ENCODE data around the gene UGT2A3.
"Not testable (repeated sequence)": the region's sequence is repeated elsewhere in the genome, so short reads cannot be mapped to it uniquely, and the experiment has no call there.

Gene UGT2A3

GRCh38 chr4:68929076-68929737 is 22.4 kb downstream of the UGT2A3 start:
- Histone ChIP-seq H3K27me3 (no peaks in the 10 kb centered on the region), H3K36me3 (no peaks in the 10 kb centered on the region), H3K9me3 (no peaks in the 10 kb centered on the region), H3K4me3 (ENCODE audit: low read depth in 1 of 2, low read length in 1 of 2) (no peak overlapping the region), H3K27ac (no peak overlapping the region), H3K4me1 (ENCODE audit: control insufficient read depth in 1 of 2, insufficient read depth in 1 of 2, low read depth in 1 of 2, low read length in 1 of 2) (no peaks in the 10 kb centered on the region)
- TF ChIP-seq CTCF (IDR thresholded peaks at IDR 0.05) = no peak

- TF ChIP-seq CTCF (IDR thresholded peaks at IDR 0.05) = no peak
Measured at GRCh38 chr4:68927165-68927564, 24.4 kb downstream of the UGT2A3 start.

GRCh38 chr4:68922202-68922601 is 29.4 kb downstream of the UGT2A3 start:
- not testable (repeated sequence) for H3K4me3 ChIP-seq (ENCODE audit: low read depth in 1 of 2, low read length in 1 of 2)

More at GRCh38 chr4:68927165-68927564, 24.4 kb downstream of the UGT2A3 start:
- H3K27ac ChIP-seq = no peak overlapping the region
- H3K36me3 ChIP-seq = no peaks in the 10 kb centered on the region
- H3K4me3 ChIP-seq (ENCODE audit: low read depth in 1 of 2, low read length in 1 of 2) = no peak overlapping the region
- no peaks in the 10 kb centered on the region for H3K27me3 ChIP-seq
- H3K9me3 ChIP-seq = no peaks in the 10 kb centered on the region
- H3K4me1 ChIP-seq (ENCODE audit: control insufficient read depth in 1 of 2, insufficient read depth in 1 of 2, low read depth in 1 of 2, low read length in 1 of 2) = no peaks in the 10 kb centered on the region

GRCh38 chr4:68921051-68921450 is 30.6 kb downstream of the UGT2A3 start:
- no peaks in the 10 kb centered on the region for H3K27me3 ChIP-seq
- H3K4me1 ChIP-seq (ENCODE audit: control insufficient read depth in 1 of 2, insufficient read depth in 1 of 2, low read depth in 1 of 2, low read length in 1 of 2) = no peaks in the 10 kb centered on the region
- H3K9me3 ChIP-seq = no peaks in the 10 kb centered on the region
- no peak overlapping the region for H3K27ac ChIP-seq
- H3K4me3 ChIP-seq (ENCODE audit: low read depth in 1 of 2, low read length in 1 of 2) = no peak overlapping the region
- no peak for TF ChIP-seq CTCF (IDR thresholded peaks at IDR 0.05)
- no peaks in the 10 kb centered on the region for H3K36me3 ChIP-seq

More at GRCh38 chr4:68922202-68922601, 29.4 kb downstream of the UGT2A3 start:
- H3K27ac ChIP-seq; H3K36me3 ChIP-seq; H3K9me3 ChIP-seq; H3K4me1 ChIP-seq (ENCODE audit: control insufficient read depth in 1 of 2, insufficient read depth in 1 of 2, low read depth in 1 of 2, low read length in 1 of 2); H3K27me3 ChIP-seq: not testable (repeated sequence)

- Histone ChIP-seq H3K27ac (no peak overlapping the region), H3K36me3 (no peaks in the 10 kb centered on the region), H3K27me3 (no peaks in the 10 kb centered on the region), H3K4me1 (ENCODE audit: control insufficient read depth in 1 of 2, insufficient read depth in 1 of 2, low read depth in 1 of 2, low read length in 1 of 2) (no peaks in the 10 kb centered on the region), H3K4me3 (ENCODE audit: low read depth in 1 of 2, low read length in 1 of 2) (no peak overlapping the region), H3K9me3 (no peaks in the 10 kb centered on the region)
- TF ChIP-seq CTCF (IDR thresholded peaks at IDR 0.05) = no peak
Measured at GRCh38 chr4:68917016-68917415, 34.6 kb downstream of the UGT2A3 start.

GRCh38 chr4:68912807-68913206 is 38.8 kb downstream of the UGT2A3 start:
- H3K27me3 ChIP-seq = no peaks in the 10 kb centered on the region
- H3K36me3 ChIP-seq = no peaks in the 10 kb centered on the region
- no peaks in the 10 kb centered on the region for H3K4me1 ChIP-seq (ENCODE audit: control insufficient read depth in 1 of 2, insufficient read depth in 1 of 2, low read depth in 1 of 2, low read length in 1 of 2)
- no peak for TF ChIP-seq CTCF (IDR thresholded peaks at IDR 0.05)
- no peaks in the 10 kb centered on the region for H3K9me3 ChIP-seq
- no peak overlapping the region for H3K27ac ChIP-seq
- H3K4me3 ChIP-seq (ENCODE audit: low read depth in 1 of 2, low read length in 1 of 2) = no peak overlapping the region
